HG02973 (cell line): ENCODE results near the gene RPS6KL1.

Experiments used
- ATAC-seq: cut with Tn5 transposase; IDR thresholded peaks from one replicate; pipeline ENCODE4 v1.9.1; 2021; ENCODE audit warnings: moderate library complexity; ENCODE audit not compliant: unreplicated experiment

The RPS6KL1 gene

GRCh38 chr14:74859757-74860552, 63.1 kb downstream of the RPS6KL1 start:
- no peak for ATAC-seq

- ATAC-seq, result no peak
These were observed 65.0 kb downstream of the RPS6KL1 start for GRCh38 chr14:74858022-74858421.

GRCh38 chr14:74856366-74856765, 66.7 kb downstream of the RPS6KL1 start:
- no peak for ATAC-seq

GRCh38 chr14:74855945-74856344, 67.1 kb downstream of the RPS6KL1 start:
- no peak for ATAC-seq

- no peak for ATAC-seq
These were observed 68.0 kb downstream of the RPS6KL1 start for GRCh38 chr14:74855021-74855420.
